Upper lobe of left lung (tissue), 6 donors: ENCODE measurements around the gene KDSR. TPM values are rescaled to one million over a fixed set of nuclear protein-coding genes. Genes with fewer than 3 reads are reported as not detected.

Source experiments
- ATAC-seq, 2 donors: fragments of 200-7000 bp; cut with Tn5 transposase; one replicate each; pipeline ENCODE4 v1.9.1; 2022; ENCODE audit warnings: mild to moderate bottlenecking in 2 of 2, moderate library complexity in 2 of 2; ENCODE audit not compliant: low FRiP score in 2 of 2
- DNase-seq, 2 donors: peaks; one replicate each; pipeline ENCODE4 v3.0.0-alpha.2; 2019 to 2020
- H3K27ac ChIP-seq, 4 donors: fragments of 200-600 bp; sonication (generic); one replicate each; pipeline ENCODE4 v1.5.1; 2016 to 2019
- H3K27me3 ChIP-seq, 4 donors: fragments of 200-600 bp; sonication (generic); one replicate each; pipeline ENCODE4 v1.5.1; 2017 to 2019
- H3K36me3 ChIP-seq, 4 donors: fragments of 200-600 bp; sonication (generic); one replicate each; pipeline ENCODE4 v1.5.1; 2016 to 2019
- H3K4me1 ChIP-seq, 4 donors: fragments of 200-600 bp; sonication (generic); one replicate each; pipeline ENCODE4 v1.5.1; 2018 to 2019
- H3K4me3 ChIP-seq, 4 donors: fragments of 200-600 bp; sonication (generic); one replicate each; pipeline ENCODE4 v1.5.1; 2017 to 2019; ENCODE audit warnings: mild to moderate bottlenecking in 2 of 4, moderate library complexity in 1 of 4
- H3K9me3 ChIP-seq, 4 donors: fragments of 200-600 bp; sonication (generic); one replicate each; pipeline ENCODE4 v1.5.1; 2018 to 2019
- CTCF ChIP-seq, 6 experiments: fragments of 450-650 bp in 4 of 6; fragments of 200-600 bp in 2 of 6; sonication (generic) in 2 of 6; IDR thresholded peaks; one replicate each; pipeline ENCODE4 v1.5.1; 2016 to 2019; ENCODE audit warnings: antibody characterized with exemption in 6 of 6
- EP300 ChIP-seq, 4 donors: sonication (generic); formaldehyde crosslinking; IDR thresholded peaks; one replicate each; pipeline ENCODE4 v1.5.1; 2017; ENCODE audit warnings: antibody characterized with exemption in 4 of 4, control low read depth in 2 of 4
- POLR2A ChIP-seq, 4 donors: fragments of 450-650 bp; IDR thresholded peaks; one replicate each; pipeline ENCODE4 v1.5.1; 2016 to 2017; ENCODE audit warnings: antibody characterized with exemption in 4 of 4, mild to moderate bottlenecking in 2 of 4
- POLR2AphosphoS5 ChIP-seq, 2 donors: sonication (generic); formaldehyde crosslinking; IDR thresholded peaks; one replicate each; pipeline ENCODE4 v1.5.1; 2017; ENCODE audit warnings: antibody characterized with exemption in 2 of 2
- WGBS, 2 donors: methylation state at CpG; one replicate each; pipeline ENCODE4 v1.1.5; 2017 to 2018; 5-methylcytosine and 5-hydroxymethylcytosine counted together
- total RNA-seq, 6 donors: library from RNA; depleted of rRNA in 4 of 6; stranded (reverse); fragments of >200 nt in 4 of 6; gene quantifications; one replicate each; pipeline versions ENCODE4 v1.1.0 to v1.2.1, GENCODE V29; 2016 to 2021
- donor health status: DM: no; HTN: no; CAD: no; lungs with moderate emphysema.
- donor health status: DM: no; HTN: yes; CAD: no; lungs with severe emphysema.

The KDSR gene
- total RNA-seq, 6 donors from 2014 or later = 26.2 to 68.8 (median 45.2) TPM

- TF ChIP-seq POLR2AphosphoS5 (IDR thresholded peaks at IDR 0.05) (no peak), POLR2A (IDR thresholded peaks at IDR 0.05) (no peak), CTCF (IDR thresholded peaks at IDR 0.05) (no peak), EP300 (IDR thresholded peaks at IDR 0.05) (no peak)
Observed at GRCh38 chr18:63284173-63284799, 82.7 kb downstream of the KDSR start.

GRCh38 chr18:63283305-63284094 is 83.5 kb downstream of the KDSR start:
- no peak for ATAC-seq
- H3K4me1 ChIP-seq = peaks cover 0 to 13% (median 9%) of the 10 kb centered on the region in 4 donors
- no peaks in the 10 kb centered on the region for H3K36me3 ChIP-seq
- H3K4me3 ChIP-seq = no peak overlapping the region
- no peaks in the 10 kb centered on the region for H3K9me3 ChIP-seq
- TF ChIP-seq POLR2A (IDR thresholded peaks at IDR 0.05) (no peak), POLR2AphosphoS5 (IDR thresholded peaks at IDR 0.05) (no peak), CTCF (IDR thresholded peaks at IDR 0.05) (no peak), EP300 (IDR thresholded peaks at IDR 0.05) (no peak)
- no peaks in the 10 kb centered on the region for H3K27me3 ChIP-seq
- DNase-seq = no peak
- no peak overlapping the region for H3K27ac ChIP-seq
- WGBS, 2 donors = 91 to 92% methylated on average over 16 of the region's 16 CpGs

More at GRCh38 chr18:63284173-63284799, 82.7 kb downstream of the KDSR start:
- no peak overlapping the region for H3K27ac ChIP-seq
- H3K27me3 ChIP-seq = no peaks in the 10 kb centered on the region
- 75 to 84% methylated on average over 5 of the region's 5 CpGs for WGBS, 2 donors
- H3K4me1 ChIP-seq = peaks cover 0 to 19% (median 10%) of the 10 kb centered on the region in 4 donors
- ATAC-seq (peak in 1 of 2 donors; percentile 43), DNase-seq (peak in 1 of 2 donors; percentile 54)
- H3K9me3 ChIP-seq = no peaks in the 10 kb centered on the region
- H3K36me3 ChIP-seq = no peaks in the 10 kb centered on the region
- H3K4me3 ChIP-seq = no peak overlapping the region

GRCh38 chr18:63282793-63283192 is 84.2 kb downstream of the KDSR start:
- Histone ChIP-seq H3K4me3 (no peak overlapping the region), H3K27ac (no peak overlapping the region), H3K4me1 (peaks cover 0 to 9% (median 6%) of the 10 kb centered on the region in 4 donors), H3K36me3 (no peaks in the 10 kb centered on the region), H3K27me3 (no peaks in the 10 kb centered on the region), H3K9me3 (no peaks in the 10 kb centered on the region)
- DNase-seq = no peak
- TF ChIP-seq POLR2AphosphoS5 (IDR thresholded peaks at IDR 0.05) (no peak), EP300 (IDR thresholded peaks at IDR 0.05) (no peak), CTCF (IDR thresholded peaks at IDR 0.05) (no peak), POLR2A (IDR thresholded peaks at IDR 0.05) (no peak)
- ATAC-seq = no peak

Other genes starting within 250 kb of the KDSR start
- 10 to 100 TPM in 4 of 6 donors, 1 to 10 TPM in 2; 5.9 to 19.9 (median 11.4) TPM for gene BCL2, start 47.4 kb downstream of the KDSR start, total RNA-seq
- 10 to 100 TPM; 24.1 to 63.7 (median 37.9) TPM for gene VPS4B, start 55.3 kb upstream of the KDSR start, total RNA-seq
- under 1 TPM in 2 of 6 donors, not detected in 4; 0.61 to 0.98 TPM for gene SERPINB5, start 109.8 kb upstream of the KDSR start, total RNA-seq
- gene SERPINB12, start 175.2 kb upstream of the KDSR start, total RNA-seq = not detected
- gene SERPINB13, start 220.1 kb upstream of the KDSR start, total RNA-seq = 1 to 10 TPM in 1 of 6 donors, not detected in 5; 3.9 TPM